HepG2 (cell line): ENCODE measurements around the gene KIF3C. TPM values are rescaled to one million over a fixed set of nuclear protein-coding genes. Genes with fewer than 3 reads are reported as not detected.

ENCODE experiments used
- CENPX ChIP-seq: sonication (generic); formaldehyde crosslinking; IDR thresholded peaks from 2 replicates; pipeline ENCODE4 v1.9.0; 2021; ENCODE audit warnings: mild to moderate bottlenecking, missing genetic modification reagents, moderate library complexity
- CREB3 ChIP-seq: sonication (generic); formaldehyde crosslinking; IDR thresholded peaks from 2 replicates; pipeline ENCODE4 v1.5.0; 2020; ENCODE audit warnings: missing genetic modification reagents
- DBP ChIP-seq: sonication (generic); formaldehyde crosslinking; IDR thresholded peaks from 2 replicates; pipeline ENCODE4 v1.4.0; 2020; ENCODE audit warnings: missing genetic modification reagents; ENCODE audit errors: not compliant biosample characterization
- EP300 ChIP-seq, 3 experiments: sonication (generic) in 1 of 3; formaldehyde crosslinking in 1 of 3; IDR thresholded peaks; 2 replicates each; pipeline versions ENCODE4 v1.5.1 to v1.6.1; 2011 to 2020; ENCODE audit warnings: low read depth in 2 of 3, low read length in 2 of 3, borderline replicate concordance in 1 of 3, improper control_type of control experiment in 1 of 3, mild to moderate bottlenecking in 1 of 3, missing genetic modification reagents in 1 of 3, moderate library complexity in 1 of 3
- HNRNPUL1 ChIP-seq: fragments of 200-400 bp; formaldehyde crosslinking; IDR thresholded peaks from 2 replicates; pipeline ENCODE4 v1.6.1; 2017; ENCODE audit warnings: low read depth, mild to moderate bottlenecking, low read length, moderate library complexity
- IKZF4 ChIP-seq: sonication (generic); formaldehyde crosslinking; IDR thresholded peaks from 2 replicates; pipeline ENCODE4 v1.5.1; 2020; ENCODE audit warnings: borderline replicate concordance, mild to moderate bottlenecking, low read depth, missing genetic modification reagents; ENCODE audit errors: not compliant biosample characterization
- LCORL ChIP-seq, 2 experiments: fragments of 450-650 bp in 1 of 2; sonication (generic) in 1 of 2; formaldehyde crosslinking in 1 of 2; IDR thresholded peaks; 2 replicates each; pipeline versions ENCODE4 v1.5.0 to v1.6.1; 2017 to 2020; ENCODE audit warnings: antibody characterized with exemption in 1 of 2, missing genetic modification reagents in 1 of 2
- MBNL3 ChIP-seq: fragments of 250-450 bp; sonication (Bioruptor Pico); conservative IDR thresholded peaks from 2 replicates; pipeline ENCODE4 v1.8.0; 2022; ENCODE audit warnings: mild to moderate bottlenecking, inconsistent platforms
- MTF2 ChIP-seq: sonication (generic); formaldehyde crosslinking; IDR thresholded peaks from 2 replicates; pipeline ENCODE4 v1.5.0; 2020; ENCODE audit warnings: missing genetic modification reagents, borderline replicate concordance
- MYC ChIP-seq: sonication (generic); formaldehyde crosslinking; IDR thresholded peaks from 2 replicates; pipeline ENCODE4 v1.9.0; 2021; ENCODE audit warnings: missing genetic modification reagents, borderline replicate concordance
- MYNN ChIP-seq: sonication (generic); formaldehyde crosslinking; IDR thresholded peaks from 2 replicates; pipeline ENCODE4 v1.4.0; 2020; ENCODE audit warnings: mild to moderate bottlenecking, low read depth, missing genetic modification reagents
- NR2F1 ChIP-seq, 2 experiments: fragments of 450-650 bp in 1 of 2; formaldehyde crosslinking in 1 of 2; IDR thresholded peaks; 2 replicates each; pipeline versions ENCODE4 v1.5.0 to v1.6.1; 2016 to 2020; ENCODE audit warnings: mild to moderate bottlenecking in 1 of 2, missing compliant biosample characterization in 1 of 2, missing genetic modification reagents in 1 of 2, moderate library complexity in 1 of 2
- RCOR2 ChIP-seq: IDR thresholded peaks from 2 replicates; pipeline ENCODE4 v1.6.1; 2016; ENCODE audit warnings: missing biosample characterization, missing genetic modification reagents
- SMARCC2 ChIP-seq: fragments of 450-650 bp; IDR thresholded peaks from 2 replicates; pipeline ENCODE4 v1.6.1; 2017; ENCODE audit warnings: antibody characterized with exemption, mild to moderate bottlenecking
- SOX13 ChIP-seq, 3 experiments: fragments of 450-650 bp in 1 of 3; sonication (generic) in 1 of 3; formaldehyde crosslinking in 1 of 3; IDR thresholded peaks in 2 of 3; conservative IDR thresholded peaks in 1 of 3; 2 replicates each; pipeline versions ENCODE4 v1.5.0 to v1.6.1; 2016 to 2020; ENCODE audit warnings: antibody characterized with exemption in 1 of 3, mild to moderate bottlenecking in 1 of 3, missing compliant biosample characterization in 1 of 3, missing genetic modification reagents in 1 of 3, moderate library complexity in 1 of 3
- SUZ12 ChIP-seq: fragments of 150-350 bp; IDR thresholded peaks from 2 replicates; pipeline ENCODE4 v1.6.1; 2014; ENCODE audit warnings: low read depth, low read length
- TEAD3 ChIP-seq: optimal IDR thresholded peaks from 2 replicates; pipeline ENCODE3; 2016; ENCODE audit warnings: borderline replicate concordance
- ZNF10 ChIP-seq: sonication (generic); formaldehyde crosslinking; IDR thresholded peaks from 2 replicates; pipeline ENCODE4 v1.4.0; 2020; ENCODE audit warnings: mild to moderate bottlenecking, low read depth, missing genetic modification reagents, borderline replicate concordance
- ZNF30 ChIP-seq: sonication (generic); formaldehyde crosslinking; IDR thresholded peaks from 2 replicates; pipeline ENCODE4 v1.5.0; 2020; ENCODE audit warnings: mild to moderate bottlenecking, missing genetic modification reagents
- ZNF317 ChIP-seq: sonication (generic); formaldehyde crosslinking; IDR thresholded peaks from 2 replicates; pipeline ENCODE4 v1.5.0; 2020; ENCODE audit warnings: mild to moderate bottlenecking, missing genetic modification reagents
- ZNF33A ChIP-seq: sonication (generic); formaldehyde crosslinking; IDR thresholded peaks from 2 replicates; pipeline ENCODE4 v1.5.1; 2020; ENCODE audit warnings: missing genetic modification reagents, mild to moderate bottlenecking, moderate library complexity, borderline replicate concordance
- ZNF567 ChIP-seq: sonication (generic); formaldehyde crosslinking; IDR thresholded peaks from 2 replicates; pipeline ENCODE4 v1.8.1; 2023; ENCODE audit warnings: mild to moderate bottlenecking, missing genetic modification reagents, borderline replicate concordance
- ZNF639 ChIP-seq: conservative IDR thresholded peaks from 2 replicates; pipeline ENCODE4 v1.6.1; 2018; ENCODE audit warnings: missing genetic modification reagents
- ZNF850 ChIP-seq: sonication (generic); formaldehyde crosslinking; conservative IDR thresholded peaks from 2 replicates; pipeline ENCODE4 v1.9.0; 2021; ENCODE audit warnings: mild to moderate bottlenecking, missing genetic modification reagents
- ZSCAN12 ChIP-seq: sonication (generic); formaldehyde crosslinking; IDR thresholded peaks from 2 replicates; pipeline ENCODE4 v1.9.0; 2021; ENCODE audit warnings: mild to moderate bottlenecking, missing genetic modification reagents
- polyA plus RNA-seq, 8 experiments: library from polyadenylated mRNA; depleted of rRNA in 3 of 8; stranded (reverse) in 7 of 8; unstranded in 1 of 8; fragments of >200 nt; fragmentation: Illumina TruSeq in 4 of 8; extraction: Trizol in 4 of 8; gene quantifications; 2 replicates each; pipeline versions ENCODE4 v1.2.1 to v1.2.3, GENCODE V29; 2011 to 2016; ENCODE audit warnings: low read depth in 4 of 8, missing spikeins in 1 of 8, mixed read lengths in 1 of 8; ENCODE audit not compliant: insufficient read depth in 1 of 8
- total RNA-seq, 5 experiments: library from RNA; depleted of rRNA; stranded (reverse); fragments of >200 nt; fragmentation: Illumina TruSeq; extraction: Trizol; gene quantifications; 2 replicates each; pipeline ENCODE4 v1.2.3, GENCODE V29; 2016; ENCODE audit warnings: low read depth in 1 of 5

Gene KIF3C
- total and polyA plus RNA-seq, 2 of the 13 experiments (the other 11 are each of a cell fraction or from before 2014, with no cell fraction given): 3.6 to 4.9 TPM

GRCh38 chr2:25877431-25878360, 104.6 kb downstream of the KIF3C start (continued):
- no peak for TF ChIP-seq LCORL (IDR thresholded peaks at IDR 0.05)
- no peak for TF ChIP-seq LCORL (CRISPR knock-in tag; IDR thresholded peaks at IDR 0.05)
- 0 out of 2 replicates have a peak, but pooled peaks have one; percentile 56 for TF ChIP-seq ZSCAN12
- no peak; the same call in none of the 2 replicates for TF ChIP-seq MYC (CRISPR knock-in tag)
- TF ChIP-seq SOX13 (IDR thresholded peaks at IDR 0.05): no peak
- no peak for TF ChIP-seq SOX13 (CRISPR knock-in tag; conservative IDR thresholded peaks at IDR 0.05 in 1 of 2, IDR thresholded peaks at IDR 0.05 in 1 of 2)
- TF ChIP-seq ZNF639 (CRISPR knock-in tag): no peak
- TF ChIP-seq ZNF317 (CRISPR knock-in tag): peak; percentile 56; the same call in 1 of the 2 replicates
- no peak for TF ChIP-seq ZNF10 (CRISPR knock-in tag)
- TF ChIP-seq HNRNPUL1: no peak
- TF ChIP-seq CREB3: no peak
- no peak for TF ChIP-seq SMARCC2
- TF ChIP-seq TEAD3: no peak
- no peak for TF ChIP-seq IKZF4 (CRISPR knock-in tag)
- no peak for TF ChIP-seq RCOR2 (CRISPR knock-in tag)
- TF ChIP-seq SUZ12: peak; percentile 47
- TF ChIP-seq MYNN: no peak; the same call in none of the 2 replicates
- no peak for TF ChIP-seq ZNF33A (CRISPR knock-in tag)
- TF ChIP-seq DBP (CRISPR knock-in tag): peak; percentile 55
- no peak for TF ChIP-seq MTF2 (CRISPR knock-in tag)
- TF ChIP-seq MBNL3: no peak
- TF ChIP-seq ZNF850 (CRISPR knock-in tag): no peak
- no peak for TF ChIP-seq ZNF30
- TF ChIP-seq EP300 (IDR thresholded peaks at IDR 0.05; ENCODE audit: low read depth in 2 of 2, low read length in 2 of 2): 0 out of 4 replicates have a peak, but pooled peaks of 1 of the 2 experiments have one; percentile 13
- no peak; the same call in 1 of the 2 replicates for TF ChIP-seq EP300 (CRISPR knock-in tag; IDR thresholded peaks at IDR 0.05; ENCODE audit: borderline replicate concordance)
- TF ChIP-seq ZNF567 (CRISPR knock-in tag): peak; percentile 71
- TF ChIP-seq CENPX (CRISPR knock-in tag): no peak
- no peak for TF ChIP-seq NR2F1 (CRISPR knock-in tag; IDR thresholded peaks at IDR 0.05)
